HL-60/S4 treated with phorbol 12-myristate 13-acetate at 8.2 ng/mL for 4 days and 3 days (cell line): ENCODE results near the gene SULT1A1.
"Not testable (repeated sequence)": the region's sequence is repeated elsewhere in the genome, so short reads cannot be mapped to it uniquely, and the experiment has no call there.

Experiments used
- in situ Hi-C: fragments of 300-500 bp; cut with MboI; formaldehyde crosslinking; loops from 2 replicates; pipeline ENCODE4 v1.15.0; 2022; ENCODE audit warnings: low sequenced_read_pairs

SULT1A1 gene

DNA sequence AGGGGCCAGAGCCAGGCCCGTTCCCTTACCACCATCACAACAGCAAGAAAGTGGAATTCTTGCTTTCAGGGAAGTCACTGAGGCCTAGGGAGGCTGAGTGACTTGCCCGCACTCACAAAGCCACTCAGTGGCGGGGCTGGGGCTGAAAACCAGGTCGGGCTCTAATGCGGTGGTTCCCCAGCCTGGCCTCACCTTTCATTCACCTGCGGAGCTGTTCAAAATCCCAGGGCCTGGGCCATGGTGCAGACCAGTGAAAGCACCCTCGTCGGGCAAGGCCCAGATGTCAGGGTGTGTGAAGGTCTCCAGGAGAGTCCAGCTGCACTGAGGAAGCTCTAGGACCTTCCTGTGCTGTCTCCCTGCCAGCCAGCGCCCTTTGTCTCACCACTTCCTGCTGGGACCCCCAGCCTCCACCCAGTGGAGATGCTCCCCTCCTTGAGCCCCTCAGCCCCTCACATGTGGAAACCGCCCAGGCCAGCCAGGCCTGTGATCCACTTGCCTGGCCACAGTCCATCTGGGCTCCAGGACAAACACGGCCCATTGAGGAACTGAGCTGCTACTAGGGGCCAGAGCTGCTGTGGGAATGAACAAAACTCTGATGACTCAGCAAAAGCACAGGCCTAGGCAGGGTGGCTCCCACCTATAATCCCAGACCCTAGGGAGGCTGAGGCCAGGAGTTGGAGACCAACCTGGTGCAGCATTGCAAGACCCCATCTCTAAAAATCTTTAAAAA lies 812 bp downstream of the SULT1A1 start:
- in situ Hi-C loops, result not testable (repeated sequence)

GRCh38 chr16:28608496-28608808 lies 1.4 kb downstream of the SULT1A1 start:
- in situ Hi-C loops, result not testable (repeated sequence)

GRCh38 chr16:28607681-28608495 lies 2.0 kb downstream of the SULT1A1 start:
- in situ Hi-C loops, result not testable (repeated sequence)

GRCh38 chr16:28607116-28607623 lies 2.7 kb downstream of the SULT1A1 start:
- in situ Hi-C loops, result no loop called here

DNA sequence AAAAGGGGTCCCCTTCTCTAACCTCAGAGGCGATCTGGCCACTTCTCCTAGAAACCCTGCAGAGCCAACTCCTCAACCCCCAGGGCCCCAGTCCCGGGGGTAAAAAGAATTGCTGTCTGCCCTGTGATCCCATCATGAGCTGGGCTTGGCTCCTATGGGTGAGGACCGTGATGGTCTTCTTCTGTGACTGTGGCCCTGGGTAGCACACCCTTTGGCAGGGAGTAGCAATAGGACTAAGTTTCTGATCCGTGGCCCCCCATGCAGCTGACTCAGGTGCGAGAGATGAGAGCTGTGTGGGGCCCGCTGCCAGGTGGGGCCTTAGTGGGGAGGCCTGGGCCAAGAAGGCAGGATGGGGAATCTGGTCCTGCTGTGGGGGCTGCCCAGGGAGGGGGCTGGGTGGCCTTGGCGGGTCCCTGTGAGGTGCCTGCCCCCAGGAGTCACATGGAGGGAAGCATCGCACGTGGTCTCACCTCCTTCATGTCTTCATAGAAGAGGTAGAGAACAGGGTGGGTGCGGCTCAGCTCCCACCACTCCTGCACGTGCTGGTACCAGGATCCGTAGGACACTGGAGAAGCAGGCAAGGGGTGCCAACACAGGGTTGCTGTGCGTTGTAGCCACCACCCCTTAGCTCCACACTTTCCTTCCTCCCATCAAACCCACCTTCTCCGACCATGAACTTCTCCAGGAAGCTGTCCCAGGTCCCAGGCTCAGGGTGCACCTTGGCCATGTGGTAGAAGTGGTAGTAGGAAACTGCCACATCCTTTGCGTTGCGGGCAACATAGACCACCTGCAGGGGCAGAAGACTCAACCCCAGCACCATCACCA lies 3.3 kb downstream of the SULT1A1 start:
- in situ Hi-C loops, result no loop called here

- in situ Hi-C loops, result no loop called here
Observed at GRCh38 chr16:28604186-28604565, 5.7 kb downstream of the SULT1A1 start.

DNA sequence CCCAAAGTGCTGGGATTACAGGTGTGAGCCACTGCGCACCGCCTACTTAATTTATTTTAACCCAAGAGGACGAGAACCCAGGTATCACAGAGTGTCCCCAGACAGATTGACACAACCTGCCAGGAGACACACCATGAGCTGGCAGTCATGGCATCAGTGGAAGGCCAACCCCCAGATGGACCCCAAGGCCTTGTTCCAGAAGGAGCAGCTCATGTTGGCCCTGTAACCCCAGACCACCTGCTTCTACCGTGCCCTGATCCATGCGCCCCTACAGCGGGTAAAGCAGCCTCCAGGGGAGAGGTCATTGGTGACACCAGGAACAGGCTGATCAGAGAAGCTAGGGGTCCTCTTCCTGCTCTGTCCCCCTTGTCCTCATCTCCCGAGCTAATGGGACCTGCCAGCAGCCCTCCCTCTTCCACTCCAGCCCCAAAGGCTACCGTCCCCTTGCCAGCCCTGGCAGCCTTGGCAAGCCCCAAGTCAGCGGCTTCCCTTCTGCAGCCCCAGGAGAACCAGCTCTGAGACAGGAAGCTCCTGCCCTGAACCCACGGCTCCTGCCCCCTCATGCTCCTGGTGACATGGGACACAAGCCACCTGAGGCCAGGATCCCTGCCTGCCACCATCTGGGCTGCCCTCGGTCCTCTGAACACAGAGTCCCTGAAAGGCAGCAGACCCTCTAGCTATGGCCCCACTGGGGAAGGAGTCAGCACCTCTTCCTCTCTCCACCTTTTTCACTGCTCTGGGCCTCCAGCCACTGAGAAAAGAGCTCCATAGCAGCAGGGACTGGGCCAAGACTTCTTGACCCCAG lies 6.3 kb downstream of the SULT1A1 start:
- in situ Hi-C loops, result no loop called here

DNA sequence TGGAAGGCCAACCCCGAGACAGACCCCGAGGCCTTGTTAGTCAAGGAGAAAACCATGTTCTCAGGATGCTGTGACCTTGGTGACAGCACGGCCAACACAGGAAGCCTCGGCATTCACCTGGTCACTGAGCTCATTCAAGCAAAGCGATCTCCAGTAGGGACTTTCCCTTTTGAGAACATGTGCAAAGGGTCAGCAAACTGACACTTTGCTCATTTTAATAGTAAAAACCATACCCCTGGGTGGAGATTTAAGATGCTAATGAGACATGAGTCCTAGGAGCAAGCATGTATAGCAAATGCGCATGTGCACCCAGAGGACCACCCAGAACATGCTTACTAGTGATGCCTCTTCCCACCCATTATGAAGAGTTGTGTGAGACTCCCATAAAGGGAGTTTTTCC lies 7.3 kb downstream of the SULT1A1 start:
- in situ Hi-C loops, result no loop called here

- in situ Hi-C loops, result not testable (repeated sequence)
Observed at GRCh38 chr16:28602062-28602461, 7.8 kb downstream of the SULT1A1 start.

- in situ Hi-C loops, result not testable (repeated sequence)
Observed at GRCh38 chr16:28601589-28601988, 8.3 kb downstream of the SULT1A1 start.

DNA sequence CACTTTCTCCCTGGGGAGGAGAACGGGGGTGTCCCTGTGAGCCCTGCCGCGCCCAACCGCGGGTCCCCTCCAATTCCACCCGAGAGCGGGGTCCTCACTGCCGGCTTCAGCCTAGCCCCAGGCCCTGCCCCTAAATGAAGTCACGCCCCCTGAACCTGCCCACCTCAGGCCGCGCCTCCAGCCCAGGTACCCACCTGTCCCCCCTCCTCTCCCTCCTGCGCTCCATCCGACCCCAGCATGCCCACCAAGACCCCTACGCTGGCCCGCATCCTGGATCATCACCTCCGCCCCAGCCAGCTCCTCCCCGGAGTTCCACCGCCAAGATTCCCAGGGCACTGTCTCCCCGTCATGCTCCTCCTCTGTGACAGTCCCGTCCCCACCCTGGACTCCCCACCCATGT lies 8.9 kb downstream of the SULT1A1 start:
- in situ Hi-C loops, result not testable (repeated sequence)

DNA sequence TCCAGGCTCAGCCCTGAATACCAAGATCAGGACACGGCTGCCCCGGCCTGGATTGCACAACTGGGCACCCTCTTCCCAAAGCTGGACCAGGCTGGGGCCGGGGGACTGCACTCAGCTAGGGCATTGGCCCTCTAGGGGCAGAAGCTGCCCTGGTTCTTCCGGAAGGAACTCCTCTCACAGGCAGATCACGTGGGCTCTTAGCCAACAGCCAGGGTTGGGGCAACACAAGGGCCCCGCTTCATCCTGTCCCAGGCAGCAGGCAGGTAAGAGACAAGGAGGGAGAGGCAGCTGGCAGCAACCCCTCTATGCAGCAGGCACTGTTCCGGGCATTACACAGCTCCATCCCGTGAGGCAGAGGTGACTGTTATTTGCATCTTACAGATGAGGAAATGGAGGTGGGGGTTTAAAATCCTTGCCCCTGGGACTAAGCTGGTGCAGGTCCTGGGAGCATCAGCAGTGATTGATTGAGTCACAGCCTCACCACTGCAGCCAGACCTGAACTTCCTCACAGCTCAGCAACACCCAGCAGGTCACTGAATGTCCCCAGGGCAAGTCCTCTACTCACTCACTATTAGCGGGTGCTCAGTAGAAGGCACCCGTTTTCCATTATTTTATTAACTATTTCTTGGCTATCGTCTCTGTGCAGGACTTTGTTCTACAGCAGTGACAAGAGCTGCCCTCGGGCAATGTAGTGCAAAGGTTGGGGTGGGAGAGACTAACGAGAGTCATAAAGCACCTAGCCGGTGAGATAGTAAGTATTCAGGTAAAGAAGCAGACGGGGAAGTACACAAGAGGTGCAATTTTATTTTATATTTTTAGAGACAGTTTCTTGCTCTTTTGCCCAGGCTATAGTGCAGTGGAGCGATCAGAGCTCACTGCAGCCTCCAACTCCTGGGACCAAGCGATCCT lies 10.2 kb downstream of the SULT1A1 start:
- in situ Hi-C loops, result loop anchor here (25.0 kb wide), 1 partner anchor 312 kb away; the partner anchor contains the start of gene SBK1

GRCh38 chr16:28597692-28598261 lies 12.1 kb downstream of the SULT1A1 start:
- in situ Hi-C loops, result loop anchor here (25.0 kb wide), 1 partner anchor 310 kb away; the partner anchor contains the start of gene SBK1

GRCh38 chr16:28596840-28597691 lies 12.8 kb downstream of the SULT1A1 start, which contains the start of gene SULT1A2:
TSS of gene SULT1A2 (minus strand) at chr16:28597050. CDS start at chr16:28595930, 1,120 bp downstream.
- in situ Hi-C loops, result loop anchor here (25.0 kb wide), 1 partner anchor 310 kb away; the partner anchor contains the start of gene SBK1

GRCh38 chr16:28596115-28596630 lies 13.7 kb downstream of the SULT1A1 start:
- in situ Hi-C loops, result loop anchor here (25.0 kb wide), 1 partner anchor 309 kb away; the partner anchor contains the start of gene SBK1

GRCh38 chr16:28595451-28595850 lies 14.4 kb downstream of the SULT1A1 start:
- in situ Hi-C loops, result loop anchor here (25.0 kb wide), 1 partner anchor 308 kb away; the partner anchor contains the start of gene SBK1

- in situ Hi-C loops, result loop anchor here (25.0 kb wide), 1 partner anchor 306 kb away; the partner anchor contains the start of gene SBK1
Observed at GRCh38 chr16:28592979-28593553, 16.8 kb downstream of the SULT1A1 start.
